Measurements from ENCODE around the gene PIK3R4.

The PIK3R4 gene

DNA sequence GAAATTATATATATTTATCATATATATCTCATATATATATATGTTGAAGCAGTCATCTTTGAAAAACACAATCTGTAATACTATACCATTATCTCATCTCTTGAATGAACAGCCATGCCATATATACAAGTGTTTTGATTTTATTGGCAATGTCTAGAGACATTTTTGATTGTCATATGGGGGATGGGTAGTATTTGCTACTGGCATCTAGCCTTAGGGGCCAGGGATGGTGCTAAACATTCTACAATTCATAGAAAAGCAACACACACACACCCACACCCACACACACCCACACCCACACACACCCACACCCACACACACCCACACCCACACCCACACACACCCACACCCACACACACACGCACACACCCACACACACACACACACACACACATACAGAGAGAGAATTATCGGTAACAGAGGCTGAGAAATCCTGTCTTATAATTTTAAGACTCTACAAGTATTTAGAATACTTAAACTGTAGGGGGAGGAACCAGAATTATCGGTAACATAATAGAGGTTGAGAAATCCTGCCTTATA, 11.1 kb upstream of the PIK3R4 start:
- Histone ChIP-seq H3K27ac (no peak overlapping the region), H3K36me3 (no peaks in the 10 kb centered on the region), H3K27me3 (ENCODE audit: insufficient read depth, low read depth, severe bottlenecking) (no peaks in the 10 kb centered on the region), H3K9me3 (ENCODE audit: severe bottlenecking) (no peaks in the 10 kb centered on the region), H3K4me3 (ENCODE audit: low read depth, low read length) (no peak overlapping the region)
- TF ChIP-seq, protein P1, sequence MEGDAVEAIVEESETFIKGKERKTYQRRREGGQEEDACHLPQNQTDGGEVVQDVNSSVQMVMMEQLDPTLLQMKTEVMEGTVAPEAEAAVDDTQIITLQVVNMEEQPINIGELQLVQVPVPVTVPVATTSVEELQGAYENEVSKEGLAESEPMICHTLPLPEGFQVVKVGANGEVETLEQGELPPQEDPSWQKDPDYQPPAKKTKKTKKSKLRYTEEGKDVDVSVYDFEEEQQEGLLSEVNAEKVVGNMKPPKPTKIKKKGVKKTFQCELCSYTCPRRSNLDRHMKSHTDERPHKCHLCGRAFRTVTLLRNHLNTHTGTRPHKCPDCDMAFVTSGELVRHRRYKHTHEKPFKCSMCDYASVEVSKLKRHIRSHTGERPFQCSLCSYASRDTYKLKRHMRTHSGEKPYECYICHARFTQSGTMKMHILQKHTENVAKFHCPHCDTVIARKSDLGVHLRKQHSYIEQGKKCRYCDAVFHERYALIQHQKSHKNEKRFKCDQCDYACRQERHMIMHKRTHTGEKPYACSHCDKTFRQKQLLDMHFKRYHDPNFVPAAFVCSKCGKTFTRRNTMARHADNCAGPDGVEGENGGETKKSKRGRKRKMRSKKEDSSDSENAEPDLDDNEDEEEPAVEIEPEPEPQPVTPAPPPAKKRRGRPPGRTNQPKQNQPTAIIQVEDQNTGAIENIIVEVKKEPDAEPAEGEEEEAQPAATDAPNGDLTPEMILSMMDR (IDR thresholded peaks at IDR 0.05; ENCODE audit: low read depth, low read length), result no peak
- no peak for DNase-seq

- Histone ChIP-seq H3K4me3 (ENCODE audit: low read depth, low read length) (no peak overlapping the region), H3K36me3 (no peaks in the 10 kb centered on the region), H3K9me3 (ENCODE audit: severe bottlenecking) (no peaks in the 10 kb centered on the region), H3K27me3 (ENCODE audit: insufficient read depth, low read depth, severe bottlenecking) (no peaks in the 10 kb centered on the region), H3K27ac (no peak overlapping the region)
- TF ChIP-seq, protein P1 (IDR thresholded peaks at IDR 0.05; ENCODE audit: low read depth, low read length), result no peak
- no peak for DNase-seq
Observed at GRCh38 chr3:130755666-130756065, 9.0 kb upstream of the PIK3R4 start.

- H3K9me3 ChIP-seq (ENCODE audit: severe bottlenecking), result no peaks in the 10 kb centered on the region
- no peak overlapping the region for H3K27ac ChIP-seq
- TF ChIP-seq, protein P1 (IDR thresholded peaks at IDR 0.05; ENCODE audit: low read depth, low read length), result no peak
- peaks cover 10% of the 10 kb centered on the region for H3K36me3 ChIP-seq
- no peak for DNase-seq
- H3K4me3 ChIP-seq (ENCODE audit: low read depth, low read length), result no peak overlapping the region
- H3K27me3 ChIP-seq (ENCODE audit: insufficient read depth, low read depth, severe bottlenecking), result no peaks in the 10 kb centered on the region
Observed at GRCh38 chr3:130748981-130749380, 2.4 kb upstream of the PIK3R4 start.

DNA sequence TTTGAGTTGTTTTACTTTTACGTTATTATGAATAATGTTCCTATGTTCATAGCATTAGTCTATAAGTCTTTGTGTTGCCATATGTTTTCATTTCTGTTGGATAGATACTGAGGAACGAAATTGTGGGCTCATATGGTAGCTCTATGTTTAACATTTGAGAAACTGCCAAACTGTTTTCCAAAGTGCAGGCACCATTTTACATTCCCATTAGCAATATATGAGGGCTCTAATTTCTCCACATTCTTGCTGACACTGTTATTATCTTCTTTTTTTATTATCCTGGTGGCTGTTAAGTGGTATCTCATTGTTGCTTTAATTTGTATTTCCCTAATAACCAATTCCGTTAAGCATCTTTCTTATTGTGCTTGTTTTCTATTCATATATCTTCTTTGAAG, 1.8 kb upstream of the PIK3R4 start:
- H3K27me3 ChIP-seq (ENCODE audit: insufficient read depth, low read depth, severe bottlenecking), result no peaks in the 10 kb centered on the region
- no peak for DNase-seq
- no peaks in the 10 kb centered on the region for H3K9me3 ChIP-seq (ENCODE audit: severe bottlenecking)
- H3K27ac ChIP-seq, result no peak overlapping the region
- TF ChIP-seq, protein P1 (IDR thresholded peaks at IDR 0.05; ENCODE audit: low read depth, low read length), result no peak
- no peak overlapping the region for H3K4me3 ChIP-seq (ENCODE audit: low read depth, low read length)
- H3K36me3 ChIP-seq, result peaks cover 15% of the 10 kb centered on the region

DNA sequence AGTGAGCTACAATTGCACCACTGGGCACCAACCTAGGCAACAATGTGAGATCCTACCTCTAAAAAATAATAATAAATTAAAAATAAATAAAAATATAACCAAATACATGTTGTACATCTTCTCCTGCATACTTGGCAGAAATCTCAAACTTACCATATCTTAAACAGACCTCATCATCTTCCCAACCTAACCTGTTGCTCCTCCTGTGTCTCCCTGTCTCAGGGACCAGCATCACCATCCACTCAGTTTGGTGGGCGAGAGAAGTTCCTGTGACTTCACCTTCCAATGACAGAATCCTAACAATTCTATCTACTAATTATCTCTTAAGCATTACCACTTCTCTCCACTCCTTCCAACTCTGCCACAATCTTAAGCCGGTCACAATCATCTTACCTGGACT, 3.3 kb downstream of the PIK3R4 start:
- Histone ChIP-seq H3K36me3 (peaks cover 35% of the 10 kb centered on the region), H3K27ac (no peak overlapping the region), H3K4me3 (ENCODE audit: low read depth, low read length) (no peak overlapping the region), H3K27me3 (ENCODE audit: insufficient read depth, low read depth, severe bottlenecking) (no peaks in the 10 kb centered on the region), H3K9me3 (ENCODE audit: severe bottlenecking) (no peaks in the 10 kb centered on the region)
- no peak for DNase-seq
- TF ChIP-seq, protein P1 (IDR thresholded peaks at IDR 0.05; ENCODE audit: low read depth, low read length), result no peak

- Histone ChIP-seq H3K4me3 (ENCODE audit: low read depth, low read length) (no peak overlapping the region), H3K36me3 (peaks cover 37% of the 10 kb centered on the region), H3K9me3 (ENCODE audit: severe bottlenecking) (no peaks in the 10 kb centered on the region), H3K27ac (no peak overlapping the region), H3K27me3 (ENCODE audit: insufficient read depth, low read depth, severe bottlenecking) (no peaks in the 10 kb centered on the region)
- TF ChIP-seq, protein P1 (IDR thresholded peaks at IDR 0.05; ENCODE audit: low read depth, low read length), result no peak
- DNase-seq, result no peak
Observed at GRCh38 chr3:130741946-130742610, 4.6 kb downstream of the PIK3R4 start.

Data from WERI-Rb-1 (cell line).